22Rv1 (cell line): Measurements from ENCODE around the gene SMTNL2.

Source experiments
- CTCF ChIP-seq: fragments of 450-650 bp; IDR thresholded peaks from 2 replicates; pipeline ENCODE4 v1.5.1; 2017; ENCODE audit warnings: mild to moderate bottlenecking
- ZFX ChIP-seq: fragments of 450-650 bp; IDR thresholded peaks from 2 replicates; pipeline ENCODE4 v1.6.1; 2017; ENCODE audit warnings: antibody characterized with exemption, borderline replicate concordance

GRCh38 chr17:4591529-4591928 lies 7.2 kb downstream of the SMTNL2 start:
- TF ChIP-seq CTCF (no peak), ZFX (no peak)
